Measurements from ENCODE around the gene STX1B.

GRCh38 chr16:31008551-31008950 is 1.9 kb downstream of the STX1B start:
- TF ChIP-seq CTCF (conservative IDR thresholded peaks at IDR 0.05) (no peak), EZH2 (IDR thresholded peaks at IDR 0.05; ENCODE audit: low read depth) (no peak)
